ENCODE data around the gene S100A10. TPM values are rescaled to one million over a fixed set of nuclear protein-coding genes. Genes with fewer than 3 reads are reported as not detected.

Gene S100A10
- total RNA-seq, 4 donors from 2014 or later = 127 to 351 (median 161) TPM

- TF ChIP-seq CTCF (IDR thresholded peaks at IDR 0.05) = no peak
- DNase-seq (ENCODE audit: low spot score) (no peak), ATAC-seq (ENCODE audit: low FRiP score) (no peak)
Observed at GRCh38 chr1:152014943-152015342, 21.3 kb upstream of the S100A10 start.

- DNase-seq (ENCODE audit: low spot score) = no peak
- no peak for TF ChIP-seq CTCF (IDR thresholded peaks at IDR 0.05)
- no peak for ATAC-seq (ENCODE audit: low FRiP score)
Observed at GRCh38 chr1:152013664-152014237, 20.1 kb upstream of the S100A10 start.

- DNase-seq (ENCODE audit: low spot score) (no peak), ATAC-seq (ENCODE audit: low FRiP score) (no peak)
- no peak for TF ChIP-seq CTCF (IDR thresholded peaks at IDR 0.05)
Observed at GRCh38 chr1:152009691-152010090, 16.0 kb upstream of the S100A10 start.

- TF ChIP-seq CTCF (IDR thresholded peaks at IDR 0.05) = no peak
- ATAC-seq (ENCODE audit: low FRiP score) (no peak), DNase-seq (ENCODE audit: low spot score) (no peak)
Observed at GRCh38 chr1:152007047-152007446, 13.4 kb upstream of the S100A10 start.

- DNase-seq (ENCODE audit: low spot score) = no peak
- TF ChIP-seq CTCF (IDR thresholded peaks at IDR 0.05) = no peak
- no peak for ATAC-seq (ENCODE audit: low FRiP score)
Observed at GRCh38 chr1:152005360-152005912, 11.8 kb upstream of the S100A10 start.

GRCh38 chr1:152003846-152004442, 10.3 kb upstream of the S100A10 start:
- DNase-seq (ENCODE audit: low spot score) (no peak), ATAC-seq (ENCODE audit: low FRiP score) (no peak)
- no peak for TF ChIP-seq CTCF (IDR thresholded peaks at IDR 0.05)

GRCh38 chr1:152002960-152003359, 9.3 kb upstream of the S100A10 start:
- DNase-seq (ENCODE audit: low spot score) (no peak), ATAC-seq (ENCODE audit: low FRiP score) (no peak)
- no peak for TF ChIP-seq CTCF (IDR thresholded peaks at IDR 0.05)
